Measurements from ENCODE around the gene CDC42EP5.
"Not testable (repeated sequence)": the region's sequence is repeated elsewhere in the genome, so short reads cannot be mapped to it uniquely, and the experiment has no call there.

Gene CDC42EP5

GRCh38 chr19:54493967-54494585 lies 21.0 kb upstream of the CDC42EP5 start:
- FAIRE-seq (no peak), DNase-seq (ENCODE audit: insufficient read length, low spot score) (no peak)
- TF ChIP-seq POLR2A (IDR thresholded peaks at IDR 0.05; ENCODE audit: low read depth, low read length), result no peak

GRCh38 chr19:54493056-54493455 lies 20.0 kb upstream of the CDC42EP5 start:
- FAIRE-seq; DNase-seq (ENCODE audit: insufficient read length, low spot score): not testable (repeated sequence)

GRCh38 chr19:54492568-54492967 lies 19.5 kb upstream of the CDC42EP5 start:
- no peak for FAIRE-seq
- DNase-seq (ENCODE audit: insufficient read length, low spot score), result no peak
- TF ChIP-seq POLR2A (IDR thresholded peaks at IDR 0.05; ENCODE audit: low read depth, low read length), result no peak

GRCh38 chr19:54489766-54490165 lies 16.7 kb upstream of the CDC42EP5 start:
- FAIRE-seq, result no peak
- TF ChIP-seq POLR2A (IDR thresholded peaks at IDR 0.05; ENCODE audit: low read depth, low read length), result no peak
- DNase-seq (ENCODE audit: insufficient read length, low spot score), result no peak

GRCh38 chr19:54489341-54489740 lies 16.2 kb upstream of the CDC42EP5 start:
- FAIRE-seq (no peak), DNase-seq (ENCODE audit: insufficient read length, low spot score) (no peak)
- TF ChIP-seq POLR2A (IDR thresholded peaks at IDR 0.05; ENCODE audit: low read depth, low read length), result no peak

- DNase-seq (ENCODE audit: insufficient read length, low spot score), result no peak
- no peak for FAIRE-seq
- no peak for TF ChIP-seq POLR2A (IDR thresholded peaks at IDR 0.05; ENCODE audit: low read depth, low read length)
These were observed 12.8 kb upstream of the CDC42EP5 start for GRCh38 chr19:54485851-54486250.

GRCh38 chr19:54484451-54484850 lies 11.4 kb upstream of the CDC42EP5 start:
- DNase-seq (ENCODE audit: insufficient read length, low spot score) (no peak), FAIRE-seq (no peak)
- TF ChIP-seq POLR2A (IDR thresholded peaks at IDR 0.05; ENCODE audit: low read depth, low read length), result no peak

- no peak for TF ChIP-seq POLR2A (IDR thresholded peaks at IDR 0.05; ENCODE audit: low read depth, low read length)
- no peak for FAIRE-seq
- no peak for DNase-seq (ENCODE audit: insufficient read length, low spot score)
These were observed 9.8 kb upstream of the CDC42EP5 start for GRCh38 chr19:54482889-54483288.

- DNase-seq (ENCODE audit: insufficient read length, low spot score) (no peak), FAIRE-seq (no peak)
- no peak for TF ChIP-seq POLR2A (IDR thresholded peaks at IDR 0.05; ENCODE audit: low read depth, low read length)
These were observed 8.3 kb upstream of the CDC42EP5 start for GRCh38 chr19:54481326-54481930.

GRCh38 chr19:54480051-54480450 lies 7.0 kb upstream of the CDC42EP5 start:
- no peak for DNase-seq (ENCODE audit: insufficient read length, low spot score)
- no peak for TF ChIP-seq POLR2A (IDR thresholded peaks at IDR 0.05; ENCODE audit: low read depth, low read length)
- no peak for FAIRE-seq

GRCh38 chr19:54478677-54479266 lies 5.7 kb upstream of the CDC42EP5 start:
- FAIRE-seq, result no peak
- no peak for TF ChIP-seq POLR2A (IDR thresholded peaks at IDR 0.05; ENCODE audit: low read depth, low read length)
- no peak for DNase-seq (ENCODE audit: insufficient read length, low spot score)

GRCh38 chr19:54477650-54478049 lies 4.6 kb upstream of the CDC42EP5 start:
- no peak for FAIRE-seq
- no peak for TF ChIP-seq POLR2A (IDR thresholded peaks at IDR 0.05; ENCODE audit: low read depth, low read length)
- no peak for DNase-seq (ENCODE audit: insufficient read length, low spot score)

GRCh38 chr19:54475706-54476105 lies 2.6 kb upstream of the CDC42EP5 start:
- no peak for TF ChIP-seq POLR2A (IDR thresholded peaks at IDR 0.05; ENCODE audit: low read depth, low read length)
- FAIRE-seq (no peak), DNase-seq (ENCODE audit: insufficient read length, low spot score) (no peak)

- TF ChIP-seq POLR2A (IDR thresholded peaks at IDR 0.05; ENCODE audit: low read depth, low read length), result no peak
- no peak for DNase-seq (ENCODE audit: insufficient read length, low spot score)
- FAIRE-seq, result no peak
These were observed 836 bp upstream of the CDC42EP5 start for GRCh38 chr19:54473892-54474372.
